Measurements from ENCODE around the gene ARHGAP24. TPM values are rescaled to one million over a fixed set of nuclear protein-coding genes. Genes with fewer than 3 reads are reported as not detected.
A peak's percentile ranks its signal among the peaks of the same experiment; 100 is the strongest.

The ARHGAP24 gene
- polyA plus RNA-seq, 3 donors = 12.5 to 32.0 (median 18.8) TPM

DNA sequence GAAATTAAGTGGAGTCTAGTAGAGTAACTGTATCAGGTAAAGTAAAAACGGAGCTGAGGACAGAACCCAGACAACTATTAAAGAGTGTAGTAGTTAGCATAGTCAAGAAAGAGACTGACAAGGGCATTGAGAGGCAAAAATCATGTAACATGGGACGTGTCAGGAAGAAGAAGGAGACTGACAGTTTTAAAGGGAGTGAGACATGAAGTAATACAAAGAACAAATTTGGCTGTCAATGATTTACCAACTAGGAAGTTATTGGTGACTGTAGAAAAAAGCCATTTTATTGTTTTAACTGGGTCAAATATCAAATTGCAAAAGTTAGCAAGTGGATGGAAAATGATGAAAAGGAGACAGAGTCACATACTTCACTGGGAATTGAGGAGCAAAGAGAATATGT, 462.6 kb downstream of the ARHGAP24 start:
- Mint-ChIP-seq H3K9me3 (peaks cover 0 to 2% (median 0%) of the 10 kb centered on the region in 7 donors), H3K4me3 (no peak overlapping the region), H3K27ac (no peak overlapping the region), H3K4me1 (peaks cover 5% of the 10 kb centered on the region), H3K36me3 (peaks cover 0 to 10% of the 10 kb centered on the region in 2 donors), H3K27me3 (ENCODE audit: low read depth in 3 of 3) (peaks cover 2 to 5% (median 2%) of the 10 kb centered on the region in 3 donors)
- H3K79me2 ChIP-seq (ENCODE audit: insufficient read depth, low read length) = no peaks in the 10 kb centered on the region
- peaks cover 0 to 4% of the 10 kb centered on the region in 2 donors for H3K36me3 ChIP-seq (replicated peaks in 1 of 2; ENCODE audit: control insufficient read depth in 1 of 2, insufficient read depth in 2 of 2, low read length in 2 of 2)
- no peak overlapping the region for H3K9ac ChIP-seq (ENCODE audit: insufficient read depth, low read length, poor library complexity, severe bottlenecking)
- H3K27ac ChIP-seq (ENCODE audit: low read depth in 1 of 2, low read length in 2 of 2) = no peak overlapping the region
- no peaks in the 10 kb centered on the region for H3K27me3 ChIP-seq (ENCODE audit: control insufficient read depth in 2 of 2, insufficient read depth in 2 of 2, low read length in 2 of 2)
- peaks cover 3% of the 10 kb centered on the region in 2 donors for H3K4me1 ChIP-seq (ENCODE audit: control insufficient read depth in 1 of 2, insufficient read depth in 2 of 2, low read length in 2 of 2)
- WGBS (ENCODE audit: insufficient coverage) = 83% methylated on average over 1 of the region's 2 CpGs
- DNase-seq = no peak
- no peak overlapping the region for H3K4me3 ChIP-seq (replicated peaks in 1 of 3; ENCODE audit: low read depth in 2 of 3, low read length in 3 of 3)
- no peak for TF ChIP-seq CTCF (IDR thresholded peaks at IDR 0.05)
- intact Hi-C loops (cut with micrococcal nuclease) = no loop called here
- H3K9me3 ChIP-seq (replicated peaks in 1 of 2; ENCODE audit: control insufficient read depth in 1 of 2, insufficient read depth in 1 of 2, low read length in 2 of 2) = no peaks in the 10 kb centered on the region
- no peak overlapping the region for H3K4me2 ChIP-seq (replicated peaks; ENCODE audit: extremely low read depth, low read length, poor library complexity, severe bottlenecking)
- no peak overlapping the region for H2AFZ ChIP-seq (ENCODE audit: insufficient read depth, low read depth, low read length, poor library complexity, severe bottlenecking)
- peaks cover 30% of the 10 kb centered on the region for H4K20me1 ChIP-seq (ENCODE audit: insufficient read depth, low read length)

DNA sequence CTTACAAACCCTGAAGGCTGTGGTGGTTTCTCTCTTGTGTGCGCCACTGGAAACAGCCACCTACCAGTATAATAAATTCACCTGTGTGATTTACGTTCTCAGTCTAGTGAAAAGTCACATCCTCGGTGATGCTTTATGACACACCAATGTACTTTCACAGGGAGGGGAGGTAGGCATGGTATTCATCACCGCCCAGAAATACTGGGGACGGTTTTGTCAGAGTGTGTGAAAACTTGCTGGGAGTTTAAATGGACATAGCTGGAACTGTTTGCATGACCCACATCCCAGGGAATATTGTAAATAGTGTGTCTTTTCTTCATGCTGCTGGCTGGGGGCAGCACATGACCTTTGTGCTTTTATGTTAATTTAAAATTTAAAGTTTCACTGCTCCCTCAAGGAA, 463.1 kb downstream of the ARHGAP24 start:
- no peak overlapping the region for H3K27ac ChIP-seq (ENCODE audit: low read depth in 1 of 2, low read length in 2 of 2)
- H3K79me2 ChIP-seq (ENCODE audit: insufficient read depth, low read length) = no peaks in the 10 kb centered on the region
- peaks cover 0 to 4% of the 10 kb centered on the region in 2 donors for H3K36me3 ChIP-seq (replicated peaks in 1 of 2; ENCODE audit: control insufficient read depth in 1 of 2, insufficient read depth in 2 of 2, low read length in 2 of 2)
- H3K4me1 ChIP-seq (ENCODE audit: control insufficient read depth in 1 of 2, insufficient read depth in 2 of 2, low read length in 2 of 2) = no peaks in the 10 kb centered on the region
- H2AFZ ChIP-seq (ENCODE audit: insufficient read depth, low read depth, low read length, poor library complexity, severe bottlenecking) = no peak overlapping the region
- Mint-ChIP-seq H3K36me3 (peaks cover 0 to 10% of the 10 kb centered on the region in 2 donors), H3K9me3 (peaks cover 0 to 2% (median 0%) of the 10 kb centered on the region in 7 donors), H3K27me3 (ENCODE audit: low read depth in 3 of 3) (peaks cover 0 to 5% (median 2%) of the 10 kb centered on the region in 3 donors), H3K4me3 (no peak overlapping the region), H3K27ac (peak overlapping the region in 1 of 7 donors; percentile 60), H3K4me1 (no peaks in the 10 kb centered on the region)
- H4K20me1 ChIP-seq (ENCODE audit: insufficient read depth, low read length) = peaks cover 24% of the 10 kb centered on the region
- no peaks in the 10 kb centered on the region for H3K27me3 ChIP-seq (ENCODE audit: control insufficient read depth in 2 of 2, insufficient read depth in 2 of 2, low read length in 2 of 2)
- H3K9me3 ChIP-seq (replicated peaks in 1 of 2; ENCODE audit: control insufficient read depth in 1 of 2, insufficient read depth in 1 of 2, low read length in 2 of 2) = no peaks in the 10 kb centered on the region
- no peak overlapping the region for H3K9ac ChIP-seq (ENCODE audit: insufficient read depth, low read length, poor library complexity, severe bottlenecking)
- no peak overlapping the region for H3K4me3 ChIP-seq (replicated peaks in 1 of 3; ENCODE audit: low read depth in 2 of 3, low read length in 3 of 3)
- DNase-seq = no peak
- TF ChIP-seq CTCF (IDR thresholded peaks at IDR 0.05) = no peak
- WGBS (ENCODE audit: insufficient coverage) = no CpG with 5 or more reads among the region's 5 CpGs
- intact Hi-C loops (cut with micrococcal nuclease) = no loop called here
- no peak overlapping the region for H3K4me2 ChIP-seq (replicated peaks; ENCODE audit: extremely low read depth, low read length, poor library complexity, severe bottlenecking)

All from CD14-positive monocyte (primary cell).